Measurements from ENCODE around the gene AQP1. TPM values are rescaled to one million over a fixed set of nuclear protein-coding genes. Genes with fewer than 3 reads are reported as not detected.
A peak's percentile ranks its signal among the peaks of the same experiment; 100 is the strongest.

Gene AQP1
- total RNA-seq, 2 experiments from 2014 or later: 0.23 TPM; not detected in 1

DNA sequence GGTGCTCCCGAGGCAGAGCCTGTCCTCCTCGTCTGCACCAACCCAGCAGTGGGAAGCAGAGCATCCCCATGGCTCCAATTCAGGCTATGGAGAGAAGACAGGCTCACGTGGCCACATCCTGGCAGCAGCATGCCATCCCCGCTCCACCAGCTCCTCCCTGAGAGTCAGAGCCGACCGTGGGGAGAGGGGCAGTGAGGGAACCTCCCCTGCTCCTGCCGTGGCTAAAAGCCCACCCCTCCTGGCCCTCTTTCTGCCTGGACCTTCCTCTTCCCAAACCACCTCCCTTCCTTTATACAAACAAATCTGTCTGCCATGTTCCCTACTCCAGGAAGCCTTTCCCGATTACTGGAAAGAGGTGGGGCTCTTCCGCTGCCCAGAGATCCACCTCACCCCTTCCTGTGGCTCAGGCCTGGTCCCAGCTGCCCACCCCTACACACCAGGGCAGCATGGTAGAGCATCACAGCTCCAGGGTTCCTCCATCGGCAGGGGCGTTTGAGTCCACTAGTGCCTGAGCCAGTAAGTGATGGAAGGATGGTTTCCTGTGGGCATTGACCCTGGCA, 10.8 kb upstream of the AQP1 start:
- Mint-ChIP-seq H3K4me3 (no peak overlapping the region), H3K27ac (no peak overlapping the region), H3K9me3 (ENCODE audit: insufficient read depth) (no peaks in the 10 kb centered on the region), H3K36me3 (ENCODE audit: low read depth) (no peaks in the 10 kb centered on the region), H3K27me3 (ENCODE audit: low read depth) (no peaks in the 10 kb centered on the region), H3K4me1 (ENCODE audit: low read depth) (peaks cover 11% of the 10 kb centered on the region)
- no peak for ATAC-seq
- no peak for DNase-seq
- CTCF ChIA-PET: no interaction called here
- POLR2A ChIA-PET: no interaction called here

DNA sequence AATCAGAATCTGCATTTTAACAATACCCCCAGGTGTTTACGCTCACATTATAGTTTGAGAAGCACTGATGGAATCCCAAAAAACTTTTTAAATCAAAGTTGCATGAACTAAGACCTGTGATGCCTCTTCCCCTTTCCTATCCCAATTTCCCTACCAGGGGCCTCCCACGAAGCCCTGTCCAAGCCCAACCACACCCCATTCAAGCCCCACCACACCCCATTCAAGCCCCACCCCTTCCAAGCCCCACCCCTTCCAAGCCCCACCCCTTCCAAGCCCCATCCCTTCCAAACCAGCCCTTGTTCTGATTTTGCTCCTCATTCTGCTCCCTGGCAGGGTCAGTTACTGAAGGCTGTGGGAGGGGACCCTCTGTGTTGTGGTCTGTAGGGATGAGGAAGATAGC, 9.8 kb upstream of the AQP1 start:
- Mint-ChIP-seq H3K36me3 (ENCODE audit: low read depth) (no peaks in the 10 kb centered on the region), H3K27ac (no peak overlapping the region), H3K4me3 (no peak overlapping the region), H3K9me3 (ENCODE audit: insufficient read depth) (no peaks in the 10 kb centered on the region), H3K27me3 (ENCODE audit: low read depth) (no peaks in the 10 kb centered on the region), H3K4me1 (ENCODE audit: low read depth) (peaks cover 11% of the 10 kb centered on the region)
- CTCF ChIA-PET: no interaction called here
- ATAC-seq (no peak), DNase-seq (no peak)
- POLR2A ChIA-PET: no interaction called here

DNA sequence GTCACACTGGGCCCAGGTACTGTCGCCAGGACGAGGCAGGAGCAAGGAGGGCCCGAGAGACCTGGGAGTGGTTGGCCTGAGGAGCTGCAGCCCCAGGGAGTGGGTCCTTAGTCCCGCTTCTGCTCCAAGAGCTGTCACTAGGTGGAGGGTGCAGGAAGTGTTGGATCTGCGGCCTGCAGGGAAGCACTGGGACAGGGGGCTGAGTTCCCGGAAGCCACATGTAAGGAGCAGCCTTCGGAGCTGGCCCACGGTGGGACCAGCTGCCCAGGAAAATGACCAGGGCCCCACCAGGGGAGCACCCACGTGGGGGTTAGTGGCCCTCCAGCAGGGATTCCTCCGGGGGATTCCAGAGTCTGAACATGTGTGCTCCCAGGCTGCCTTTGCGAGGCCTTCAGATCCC, 9.2 kb upstream of the AQP1 start:
- Mint-ChIP-seq H3K27me3 (ENCODE audit: low read depth) (no peaks in the 10 kb centered on the region), H3K4me1 (ENCODE audit: low read depth) (peaks cover 11% of the 10 kb centered on the region), H3K9me3 (ENCODE audit: insufficient read depth) (no peaks in the 10 kb centered on the region), H3K36me3 (ENCODE audit: low read depth) (no peaks in the 10 kb centered on the region), H3K27ac (no peak overlapping the region), H3K4me3 (no peak overlapping the region)
- ChIA-PET CTCF (no interaction called here), POLR2A (no interaction called here)
- DNase-seq (no peak), ATAC-seq (no peak)

DNA sequence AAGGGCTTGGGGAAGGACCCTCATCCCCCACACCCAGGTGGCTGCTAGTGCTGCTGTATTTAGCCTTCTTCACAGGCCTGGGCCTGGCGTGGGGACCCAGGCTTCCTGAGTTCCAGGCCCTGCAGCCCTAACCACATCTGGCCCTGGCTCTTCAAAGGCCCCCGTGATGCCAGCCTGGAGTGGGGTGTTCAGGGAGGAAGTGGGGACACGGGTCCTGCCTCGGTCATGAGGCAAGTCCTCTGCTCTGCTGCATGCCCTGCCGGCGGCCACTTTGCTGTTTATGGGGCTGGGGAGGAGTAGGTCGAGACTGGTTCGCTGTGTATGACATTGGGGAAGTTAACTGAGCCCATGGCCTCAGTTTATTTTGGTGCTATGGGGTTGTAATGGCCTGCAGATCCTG, 8.5 kb upstream of the AQP1 start:
- no peak for DNase-seq
- ChIA-PET CTCF (no interaction called here), POLR2A (no interaction called here)
- H3K36me3 Mint-ChIP-seq (ENCODE audit: low read depth): no peaks in the 10 kb centered on the region
- no peaks in the 10 kb centered on the region for H3K9me3 Mint-ChIP-seq (ENCODE audit: insufficient read depth)
- H3K27ac Mint-ChIP-seq: peak overlapping the region; percentile 62
- H3K4me3 Mint-ChIP-seq: no peak overlapping the region
- H3K27me3 Mint-ChIP-seq (ENCODE audit: low read depth): no peaks in the 10 kb centered on the region
- H3K4me1 Mint-ChIP-seq (ENCODE audit: low read depth): peaks cover 11% of the 10 kb centered on the region
- no peak for ATAC-seq

DNA sequence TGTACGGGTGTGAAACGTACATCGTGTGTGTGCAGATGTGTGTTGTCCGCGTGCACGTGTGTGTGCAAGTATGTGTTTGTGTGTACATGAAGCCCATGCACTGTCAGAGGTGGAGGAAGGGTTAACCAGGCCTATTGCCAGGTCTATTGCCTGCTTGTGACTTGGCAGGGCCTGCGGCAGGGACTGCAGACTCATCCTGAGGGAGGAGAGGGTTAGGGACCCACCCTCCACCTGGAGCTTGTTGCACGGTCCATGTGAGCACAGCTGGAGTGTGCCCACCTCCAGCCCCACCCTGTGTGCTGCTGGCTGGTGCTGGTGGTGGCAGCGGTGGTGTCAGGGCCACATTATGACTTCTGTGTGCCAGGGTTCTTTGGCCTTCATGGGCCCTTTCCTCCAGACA, 7.1 kb upstream of the AQP1 start:
- POLR2A ChIA-PET: no interaction called here
- Mint-ChIP-seq H3K4me3 (no peak overlapping the region), H3K27me3 (ENCODE audit: low read depth) (no peaks in the 10 kb centered on the region), H3K36me3 (ENCODE audit: low read depth) (no peaks in the 10 kb centered on the region), H3K9me3 (ENCODE audit: insufficient read depth) (no peaks in the 10 kb centered on the region), H3K4me1 (ENCODE audit: low read depth) (peaks cover 11% of the 10 kb centered on the region), H3K27ac (no peak overlapping the region)
- ATAC-seq (no peak), DNase-seq (no peak)
- CTCF ChIA-PET: no interaction called here

DNA sequence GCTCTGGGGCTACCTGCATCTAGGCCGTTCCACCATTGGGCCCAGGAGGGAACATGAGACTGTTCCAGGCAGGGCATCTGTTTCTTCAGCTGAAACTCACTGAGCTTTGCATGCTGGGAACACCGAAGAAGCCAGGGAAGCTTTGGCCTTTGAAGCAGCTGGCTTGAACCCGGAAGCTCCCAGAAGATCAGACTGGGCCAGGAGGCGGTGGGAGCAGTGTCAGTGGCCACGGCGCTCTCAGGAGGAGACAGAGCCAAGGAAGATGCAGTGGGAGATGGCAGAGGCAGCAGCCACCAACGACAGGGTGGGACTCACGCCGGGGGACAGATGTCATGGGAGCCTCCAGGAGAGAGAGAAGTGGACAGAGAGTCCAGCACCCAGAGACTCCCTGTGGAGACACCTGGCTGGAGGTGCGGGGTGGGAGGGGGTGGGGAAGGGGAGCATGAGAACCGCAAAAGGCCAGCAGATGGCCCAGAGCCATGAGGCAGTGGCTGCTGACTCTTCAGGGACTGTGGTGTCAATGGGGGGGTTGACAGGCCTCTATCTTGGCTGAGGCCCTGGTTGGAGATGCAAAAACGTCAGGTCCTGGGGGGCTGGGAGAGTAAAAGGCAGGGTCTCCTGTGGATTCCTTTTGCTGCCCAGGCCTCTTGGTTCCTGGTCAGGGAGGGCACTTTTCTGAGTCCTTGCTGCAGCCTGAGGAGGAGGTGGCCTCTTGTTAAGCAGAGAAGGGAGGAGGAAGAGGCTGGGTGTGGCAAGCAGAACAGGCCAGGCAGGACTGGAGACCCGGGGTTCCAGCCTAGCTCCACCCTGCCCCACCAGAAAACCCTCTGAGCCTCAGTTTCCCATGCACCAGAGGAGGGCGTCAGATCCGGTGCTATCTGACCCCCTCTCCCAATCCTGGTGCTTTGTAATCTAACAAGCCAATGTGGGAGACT, 6.3 kb upstream of the AQP1 start:
- ChIA-PET POLR2A (no interaction called here), CTCF (no interaction called here)
- H3K36me3 Mint-ChIP-seq (ENCODE audit: low read depth): no peaks in the 10 kb centered on the region
- no peaks in the 10 kb centered on the region for H3K27me3 Mint-ChIP-seq (ENCODE audit: low read depth)
- no peak overlapping the region for H3K27ac Mint-ChIP-seq
- peaks cover 11% of the 10 kb centered on the region for H3K4me1 Mint-ChIP-seq (ENCODE audit: low read depth)
- ATAC-seq: no peak
- no peak for DNase-seq
- no peaks in the 10 kb centered on the region for H3K9me3 Mint-ChIP-seq (ENCODE audit: insufficient read depth)
- no peak overlapping the region for H3K4me3 Mint-ChIP-seq

DNA sequence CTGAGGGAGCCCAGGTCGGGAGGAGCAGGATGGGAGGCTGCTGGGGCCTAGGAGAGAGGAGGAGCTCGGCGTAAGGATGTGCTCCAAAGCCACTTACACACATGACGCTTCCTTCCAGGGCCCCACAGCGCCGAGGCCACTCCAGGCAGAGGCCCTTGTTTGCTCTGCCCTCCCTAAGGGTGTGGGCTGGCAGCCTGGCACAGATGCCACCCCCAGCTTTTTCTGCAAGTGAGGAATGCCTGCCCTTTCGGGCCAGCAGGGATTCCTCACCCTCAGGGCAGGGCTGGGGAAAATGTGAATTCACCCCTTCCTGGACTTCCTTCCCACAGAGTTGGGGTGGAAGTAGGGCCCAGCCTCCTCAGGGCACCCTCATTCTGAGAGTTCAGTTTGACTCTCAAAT, 5.6 kb upstream of the AQP1 start:
- ChIA-PET POLR2A (no interaction called here), CTCF (no interaction called here)
- Mint-ChIP-seq H3K36me3 (ENCODE audit: low read depth) (no peaks in the 10 kb centered on the region), H3K27me3 (ENCODE audit: low read depth) (no peaks in the 10 kb centered on the region), H3K27ac (no peak overlapping the region), H3K4me1 (ENCODE audit: low read depth) (peaks cover 9% of the 10 kb centered on the region), H3K9me3 (ENCODE audit: insufficient read depth) (no peaks in the 10 kb centered on the region), H3K4me3 (no peak overlapping the region)
- no peak for DNase-seq
- no peak for ATAC-seq

DNA sequence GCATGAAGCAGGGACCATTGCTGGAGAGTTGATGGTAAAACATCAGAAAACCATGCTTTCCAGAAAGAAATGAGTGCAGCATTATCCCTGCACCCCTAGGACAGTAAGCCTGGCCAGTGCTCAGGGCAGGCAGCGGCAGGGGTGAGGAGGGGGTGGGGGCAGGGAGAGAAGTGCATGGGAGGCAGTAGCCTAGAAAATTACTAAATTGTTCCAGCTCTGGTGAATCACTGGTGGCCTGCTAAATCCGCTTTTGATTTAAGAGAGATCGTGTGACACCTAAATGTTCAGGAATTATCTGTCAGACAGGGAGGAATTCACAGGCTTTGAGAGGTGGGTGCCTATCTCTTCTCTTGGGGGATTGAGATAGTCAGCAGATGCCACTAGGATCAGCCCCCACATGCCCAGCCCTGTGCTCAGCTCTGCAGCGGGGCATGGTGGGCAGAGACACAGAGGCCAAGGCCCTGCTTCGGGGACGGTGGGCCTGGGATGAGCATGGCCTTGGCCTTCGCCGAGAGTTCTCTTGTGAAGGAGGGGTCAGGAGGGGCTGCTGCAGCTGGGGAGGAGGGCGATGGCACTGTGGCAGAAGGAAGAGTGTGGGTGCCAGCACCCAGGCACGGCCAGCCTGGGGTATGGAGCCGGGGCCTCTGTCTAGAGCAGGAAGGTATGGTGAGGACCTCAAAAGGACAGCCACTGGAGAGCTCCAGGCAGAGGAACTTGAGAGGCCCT, 5.0 kb upstream of the AQP1 start:
- no peak overlapping the region for H3K4me3 Mint-ChIP-seq

DNA sequence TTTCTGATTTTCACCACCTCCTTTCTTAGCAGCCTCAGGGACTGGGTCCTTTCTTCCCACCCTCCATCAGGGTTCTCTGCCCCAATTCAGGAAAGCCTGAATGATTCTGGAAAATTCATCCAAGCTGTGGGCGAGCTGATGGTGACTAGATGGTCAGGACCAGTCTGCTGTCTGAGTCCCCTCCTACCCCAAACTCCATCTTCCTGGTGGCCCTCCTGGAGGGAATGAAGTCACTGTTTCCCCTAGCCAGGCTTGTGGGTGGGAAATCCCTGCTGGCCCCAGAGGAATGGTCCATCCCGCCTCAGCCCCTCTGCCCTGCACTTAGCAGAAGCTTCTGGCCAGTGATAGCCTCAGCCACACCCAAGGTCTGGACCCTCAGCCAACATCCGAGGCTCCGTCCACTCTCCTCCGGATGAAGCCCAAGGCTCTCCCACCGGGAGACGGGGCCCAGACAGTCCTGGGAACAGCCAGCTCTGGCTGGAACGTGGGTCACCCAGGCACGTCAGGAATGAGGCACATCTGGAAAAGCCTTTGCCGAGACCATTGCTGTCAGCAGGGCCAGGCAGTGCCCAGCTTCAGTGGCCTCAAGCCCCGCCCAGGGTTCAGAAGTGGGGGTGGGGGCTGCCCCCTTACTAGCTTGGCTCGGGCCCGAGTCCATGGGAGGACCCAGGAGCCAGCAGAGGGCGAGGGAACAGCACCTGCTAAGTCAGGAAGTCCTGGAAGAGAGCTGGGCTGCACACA, 4.0 kb upstream of the AQP1 start:
- Mint-ChIP-seq H3K27me3 (ENCODE audit: low read depth) (no peaks in the 10 kb centered on the region), H3K36me3 (ENCODE audit: low read depth) (no peaks in the 10 kb centered on the region), H3K4me1 (ENCODE audit: low read depth) (no peaks in the 10 kb centered on the region), H3K27ac (no peak overlapping the region), H3K9me3 (ENCODE audit: insufficient read depth) (no peaks in the 10 kb centered on the region), H3K4me3 (no peak overlapping the region)
- DNase-seq: no peak
- CTCF ChIA-PET: no interaction called here
- POLR2A ChIA-PET: no interaction called here
- no peak for ATAC-seq

More for the DNA sequence above, 5.0 kb upstream of the AQP1 start:
- DNase-seq (no peak), ATAC-seq (no peak)
- H3K27ac Mint-ChIP-seq: no peak overlapping the region
- no peaks in the 10 kb centered on the region for H3K36me3 Mint-ChIP-seq (ENCODE audit: low read depth)
- POLR2A ChIA-PET: no interaction called here
- no peaks in the 10 kb centered on the region for H3K9me3 Mint-ChIP-seq (ENCODE audit: insufficient read depth)
- no peaks in the 10 kb centered on the region for H3K27me3 Mint-ChIP-seq (ENCODE audit: low read depth)
- CTCF ChIA-PET: no interaction called here
- peaks cover 2% of the 10 kb centered on the region for H3K4me1 Mint-ChIP-seq (ENCODE audit: low read depth)

DNA sequence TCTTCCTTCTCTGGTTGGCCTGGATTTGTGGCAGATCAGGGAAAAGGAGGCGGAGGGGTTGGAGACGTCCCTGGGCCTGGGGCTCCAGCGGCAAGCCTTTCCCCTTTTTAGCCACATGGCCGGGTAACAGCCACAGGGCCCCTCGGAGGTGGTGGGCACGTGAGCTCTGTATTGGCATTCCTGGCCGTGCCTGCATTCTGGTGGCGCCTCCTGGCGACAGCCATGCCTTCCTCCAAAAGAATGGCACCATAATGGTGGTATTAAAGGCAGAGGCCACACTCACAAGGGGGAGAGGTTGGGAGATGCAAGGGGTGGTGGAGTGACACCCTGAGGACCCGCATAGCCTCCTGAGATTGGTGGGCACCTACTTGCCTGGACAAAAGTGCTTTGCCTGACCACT, 3.0 kb upstream of the AQP1 start:
- H3K27me3 Mint-ChIP-seq (ENCODE audit: low read depth): no peaks in the 10 kb centered on the region
- no peak overlapping the region for H3K27ac Mint-ChIP-seq
- ChIA-PET CTCF (no interaction called here), POLR2A (no interaction called here)
- DNase-seq (no peak), ATAC-seq (no peak)
- no peak overlapping the region for H3K4me3 Mint-ChIP-seq
- H3K9me3 Mint-ChIP-seq (ENCODE audit: insufficient read depth): no peaks in the 10 kb centered on the region
- H3K4me1 Mint-ChIP-seq (ENCODE audit: low read depth): no peaks in the 10 kb centered on the region
- no peaks in the 10 kb centered on the region for H3K36me3 Mint-ChIP-seq (ENCODE audit: low read depth)

DNA sequence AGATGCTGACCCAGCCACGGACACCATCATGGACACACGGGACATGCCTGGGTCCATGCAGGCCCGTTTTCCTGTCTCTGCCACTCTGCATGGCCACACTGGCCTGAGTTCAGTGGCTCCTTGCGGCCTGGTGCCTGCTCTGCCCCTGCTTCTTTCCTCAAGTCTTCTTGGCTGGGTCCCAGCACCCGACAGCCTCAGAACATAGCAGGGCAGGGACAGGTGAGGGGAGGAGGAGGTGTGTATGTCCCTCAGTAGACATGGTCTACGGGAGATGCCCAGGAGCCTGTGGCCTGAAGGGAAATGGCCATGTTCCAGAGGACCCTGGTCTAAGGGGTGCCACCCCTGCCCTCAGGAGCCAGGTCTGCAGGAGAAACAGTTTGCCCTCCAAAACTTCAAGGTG, 2.2 kb upstream of the AQP1 start:
- Mint-ChIP-seq H3K27me3 (ENCODE audit: low read depth) (no peaks in the 10 kb centered on the region), H3K4me1 (ENCODE audit: low read depth) (no peaks in the 10 kb centered on the region), H3K36me3 (ENCODE audit: low read depth) (no peaks in the 10 kb centered on the region), H3K9me3 (ENCODE audit: insufficient read depth) (no peaks in the 10 kb centered on the region), H3K27ac (no peak overlapping the region), H3K4me3 (no peak overlapping the region)
- no peak for DNase-seq
- ChIA-PET POLR2A (no interaction called here), CTCF (no interaction called here)
- no peak for ATAC-seq
